ENCODE measurements around the gene SIPA1L2. TPM values are rescaled to one million over a fixed set of nuclear protein-coding genes. Genes with fewer than 3 reads are reported as not detected.

The SIPA1L2 gene
- total RNA-seq, 1 experiment from 2014 or later = 13.2 TPM

- no TSS peak for BruUV-seq (replicated peaks)
Measured at GRCh38 chr1:232658386-232658785, 28.5 kb upstream of the SIPA1L2 start.

DNA sequence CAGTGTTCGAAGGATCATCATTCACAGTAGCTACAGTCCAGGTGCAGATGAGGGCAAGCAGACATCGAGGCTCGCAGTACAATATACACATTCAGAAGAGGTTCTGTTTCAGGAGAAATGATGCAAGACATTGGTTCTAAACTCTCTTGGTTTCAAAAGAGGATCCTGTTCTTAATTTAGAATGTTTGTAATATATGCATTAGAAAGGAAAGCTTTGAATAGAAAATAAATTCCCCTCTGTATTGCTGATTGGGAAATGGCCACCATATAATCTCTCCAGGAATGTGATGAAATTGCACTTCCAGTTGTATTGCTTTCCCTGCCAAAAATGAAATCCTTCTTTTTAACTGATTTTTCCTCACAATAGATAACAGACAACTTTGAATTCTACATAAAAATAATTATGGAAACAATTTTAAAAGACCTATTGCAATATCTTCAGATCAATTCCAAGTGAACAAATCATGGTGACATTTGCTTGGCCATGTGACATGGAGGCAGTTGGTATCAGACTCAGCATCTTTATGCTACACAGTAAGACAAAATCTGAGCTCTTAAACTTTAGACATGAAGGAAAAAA lies 27.6 kb upstream of the SIPA1L2 start:
- no peaks in the 10 kb centered on the region for H3K36me3 ChIP-seq (ENCODE audit: control insufficient read depth, insufficient read depth, low read length)
- Mint-ChIP-seq H3K27me3 (ENCODE audit: insufficient read depth, unreplicated experiment) (peaks cover 2% of the 10 kb centered on the region), H3K36me3 (ENCODE audit: insufficient read depth, unreplicated experiment) (no peaks in the 10 kb centered on the region), H3K4me1 (ENCODE audit: low read depth, unreplicated experiment) (peaks cover 6% of the 10 kb centered on the region), H3K27ac (ENCODE audit: unreplicated experiment) (no peak overlapping the region), H3K4me3 (ENCODE audit: unreplicated experiment) (no peak overlapping the region), H3K9me3 (ENCODE audit: unreplicated experiment) (no peaks in the 10 kb centered on the region)
- H3K4me3 ChIP-seq (ENCODE audit: low read depth, low read length) = no peak overlapping the region
- TF ChIP-seq CTCF (IDR thresholded peaks at IDR 0.05; ENCODE audit: insufficient read depth in 1 of 2, low read depth in 1 of 2, low read length in 1 of 2, severe bottlenecking in 1 of 2, unreplicated experiment in 1 of 2) = no peak
- no peak for DNase-seq
- intact Hi-C loops (cut with micrococcal nuclease; ENCODE audit: unreplicated experiment) = no loop called here
- no TSS peak for BruUV-seq (replicated peaks)
- no peaks in the 10 kb centered on the region for H3K27me3 ChIP-seq (replicated peaks; ENCODE audit: control insufficient read depth, insufficient read depth, low read length)
- CTCF ChIA-PET = no interaction called here
- H3K4me1 ChIP-seq = peaks cover 16% of the 10 kb centered on the region
- POLR2A ChIA-PET = no interaction called here
- no peaks in the 10 kb centered on the region for H3K9me3 ChIP-seq

More at GRCh38 chr1:232658386-232658785, 28.5 kb upstream of the SIPA1L2 start:
- Histone ChIP-seq H3K4me3 (ENCODE audit: low read depth, low read length) (no peak overlapping the region), H3K27me3 (replicated peaks; ENCODE audit: control insufficient read depth, insufficient read depth, low read length) (no peaks in the 10 kb centered on the region), H3K9me3 (no peaks in the 10 kb centered on the region), H3K4me1 (peaks cover 16% of the 10 kb centered on the region), H3K36me3 (ENCODE audit: control insufficient read depth, insufficient read depth, low read length) (no peaks in the 10 kb centered on the region)
- ChIA-PET CTCF (no interaction called here), POLR2A (no interaction called here)
- H3K4me3 Mint-ChIP-seq (ENCODE audit: unreplicated experiment) = no peak overlapping the region
- peaks cover 2% of the 10 kb centered on the region for H3K27me3 Mint-ChIP-seq (ENCODE audit: insufficient read depth, unreplicated experiment)
- no peak for DNase-seq
- no peak overlapping the region for H3K27ac Mint-ChIP-seq (ENCODE audit: unreplicated experiment)
- H3K4me1 Mint-ChIP-seq (ENCODE audit: low read depth, unreplicated experiment) = peaks cover 6% of the 10 kb centered on the region
- intact Hi-C loops (cut with micrococcal nuclease; ENCODE audit: unreplicated experiment) = no loop called here
- no peaks in the 10 kb centered on the region for H3K36me3 Mint-ChIP-seq (ENCODE audit: insufficient read depth, unreplicated experiment)
- no peaks in the 10 kb centered on the region for H3K9me3 Mint-ChIP-seq (ENCODE audit: unreplicated experiment)
- TF ChIP-seq CTCF (IDR thresholded peaks at IDR 0.05; ENCODE audit: insufficient read depth in 1 of 2, low read depth in 1 of 2, low read length in 1 of 2, severe bottlenecking in 1 of 2, unreplicated experiment in 1 of 2) = no peak

GRCh38 chr1:232655746-232656085 lies 25.8 kb upstream of the SIPA1L2 start:
- CTCF ChIA-PET = no interaction called here
- no peaks in the 10 kb centered on the region for H3K9me3 ChIP-seq
- peaks cover 2% of the 10 kb centered on the region for H3K27me3 Mint-ChIP-seq (ENCODE audit: insufficient read depth, unreplicated experiment)
- H3K4me3 ChIP-seq (ENCODE audit: low read depth, low read length) = no peak overlapping the region
- H3K4me1 ChIP-seq = peaks cover 16% of the 10 kb centered on the region
- no peaks in the 10 kb centered on the region for H3K36me3 ChIP-seq (ENCODE audit: control insufficient read depth, insufficient read depth, low read length)
- H3K27ac Mint-ChIP-seq (ENCODE audit: unreplicated experiment) = no peak overlapping the region
- no peak for DNase-seq
- no TSS peak for BruUV-seq (replicated peaks)
- intact Hi-C loops (cut with micrococcal nuclease; ENCODE audit: unreplicated experiment) = no loop called here
- H3K9me3 Mint-ChIP-seq (ENCODE audit: unreplicated experiment) = no peaks in the 10 kb centered on the region
- no peaks in the 10 kb centered on the region for H3K36me3 Mint-ChIP-seq (ENCODE audit: insufficient read depth, unreplicated experiment)
- peaks cover 6% of the 10 kb centered on the region for H3K4me1 Mint-ChIP-seq (ENCODE audit: low read depth, unreplicated experiment)
- no peak for TF ChIP-seq CTCF (IDR thresholded peaks at IDR 0.05; ENCODE audit: insufficient read depth in 1 of 2, low read depth in 1 of 2, low read length in 1 of 2, severe bottlenecking in 1 of 2, unreplicated experiment in 1 of 2)
- H3K27me3 ChIP-seq (replicated peaks; ENCODE audit: control insufficient read depth, insufficient read depth, low read length) = no peaks in the 10 kb centered on the region
- POLR2A ChIA-PET = no interaction called here
- H3K4me3 Mint-ChIP-seq (ENCODE audit: unreplicated experiment) = no peak overlapping the region

All from Caco-2 (cell line).